Aorta (tissue), 5 donors: Measurements from ENCODE around the gene NAALADL2. TPM values are rescaled to one million over a fixed set of nuclear protein-coding genes. Genes with fewer than 3 reads are reported as not detected.

Experiments
- ATAC-seq: fragments of 200-7000 bp; cut with Tn5 transposase; one replicate; pipeline ENCODE4 v1.9.1; 2022; ENCODE audit warnings: moderate library complexity; ENCODE audit not compliant: low FRiP score
- DNase-seq, 2 donors: peaks; one replicate each; pipeline ENCODE4 v3.0.0-alpha.2; 2020
- H3K27ac ChIP-seq, 2 donors: one replicate each; pipeline ENCODE4 v1.5.1; 2013; ENCODE audit warnings: low read length in 2 of 2, mild to moderate bottlenecking in 2 of 2, moderate library complexity in 2 of 2, control low read depth in 1 of 2, inconsistent platforms in 1 of 2, low read depth in 1 of 2
- H3K27me3 ChIP-seq, 2 donors: one replicate each; pipeline ENCODE4 v1.6.1; 2013; ENCODE audit warnings: control low read depth in 1 of 2, low read length in 1 of 2, mild to moderate bottlenecking in 1 of 2, moderate library complexity in 1 of 2; ENCODE audit not compliant: insufficient read depth in 2 of 2, control insufficient read depth in 1 of 2
- H3K36me3 ChIP-seq, 2 donors: one replicate each; pipeline ENCODE4 v1.6.1; 2013; ENCODE audit warnings: control low read depth in 1 of 2, low read length in 1 of 2, mild to moderate bottlenecking in 1 of 2; ENCODE audit not compliant: insufficient read depth in 2 of 2, control insufficient read depth in 1 of 2
- H3K4me1 ChIP-seq, 2 donors: one replicate each; pipeline ENCODE4 v1.6.1; 2013; ENCODE audit warnings: low read length in 2 of 2, control low read depth in 1 of 2, mild to moderate bottlenecking in 1 of 2, moderate library complexity in 1 of 2; ENCODE audit not compliant: insufficient read depth in 2 of 2, control insufficient read depth in 1 of 2
- H3K4me3 ChIP-seq, 2 donors: one replicate each; pipeline ENCODE4 v1.5.1; 2013; ENCODE audit warnings: low read length in 2 of 2, control low read depth in 1 of 2, mild to moderate bottlenecking in 1 of 2
- H3K9me3 ChIP-seq: one replicate; pipeline ENCODE4 v1.6.1; 2013; ENCODE audit warnings: mild to moderate bottlenecking, low read length; ENCODE audit not compliant: control insufficient read depth
- WGBS, 2 donors: extraction: QIAGEN DNeasy Blood & Tissue Kit; methylation state at CpG; one replicate each; pipeline ENCODE4 v1.1.7; 2013; 5-methylcytosine and 5-hydroxymethylcytosine counted together
- intact Hi-C, 2 donors: fragments of 100-400 bp; cut with DNase I; formaldehyde crosslinking; loops; one replicate each; pipeline versions ENCODE4 v1.14.2 to v1.15.0; 2022
- polyA plus RNA-seq, 2 donors: library from polyadenylated mRNA; stranded (reverse); fragments of 200-250 nt; gene quantifications; one replicate each; pipeline ENCODE4 v1.2.3, GENCODE V29; 2013
- total RNA-seq, 2 donors: library from RNA; stranded (reverse); fragmentation: NEBNext Ultra II Directional; extraction: Animal tissue kit (Norgen Biotek cat#: 25700); gene quantifications; one replicate each; pipeline ENCODE4 v1.2.1, GENCODE V29; 2021
- donor health status: healthy with polysubstance abuse.
- donor health status: Bipolar disorder and iron deficiency.
- donor health status: DM: no; HTN: no; CAD: no.
- donor health status: DM: no; HTN: no; CAD: no.
- donor health status: DM: yes; HTN: yes; CAD: no.

The NAALADL2 gene
- total and polyA plus RNA-seq, 4 donors: 4.3 to 29.8 (median 11.9) TPM

GRCh38 chr3:175047786-175048185, 188.7 kb downstream of the NAALADL2 start:
- intact Hi-C loops: no loop called here
- no peak for ATAC-seq
- Histone ChIP-seq H3K27me3 (no peaks in the 10 kb centered on the region), H3K27ac (no peak overlapping the region), H3K36me3 (peaks cover 0 to 2% of the 10 kb centered on the region in 2 donors), H3K4me1 (no peaks in the 10 kb centered on the region), H3K4me3 (no peak overlapping the region), H3K9me3 (peaks cover 1% of the 10 kb centered on the region)
- WGBS, 2 donors: 98% methylated on average over 1 of the region's 1 CpG
- DNase-seq: no peak

GRCh38 chr3:175057401-175057800, 198.3 kb downstream of the NAALADL2 start:
- no peaks in the 10 kb centered on the region for H3K27me3 ChIP-seq
- peaks cover 0 to 2% of the 10 kb centered on the region in 2 donors for H3K36me3 ChIP-seq
- no peak overlapping the region for H3K4me3 ChIP-seq
- H3K27ac ChIP-seq: no peak overlapping the region
- intact Hi-C loops: no loop called here
- ATAC-seq (no peak), DNase-seq (no peak)
- H3K4me1 ChIP-seq: no peaks in the 10 kb centered on the region
- WGBS, 2 donors: 81 to 88% methylated on average over 3 of the region's 3 CpGs
- no peaks in the 10 kb centered on the region for H3K9me3 ChIP-seq

- Histone ChIP-seq H3K27ac (no peak overlapping the region), H3K27me3 (no peaks in the 10 kb centered on the region), H3K9me3 (no peaks in the 10 kb centered on the region), H3K36me3 (no peaks in the 10 kb centered on the region), H3K4me3 (no peak overlapping the region), H3K4me1 (no peaks in the 10 kb centered on the region)
- intact Hi-C loops: no loop called here
- WGBS, 2 donors: 82 to 85% methylated on average over 4 of the region's 4 CpGs
- ATAC-seq (no peak), DNase-seq (no peak)
Observed at GRCh38 chr3:175059788-175060187, 200.7 kb downstream of the NAALADL2 start.

- Histone ChIP-seq H3K27me3 (no peaks in the 10 kb centered on the region), H3K9me3 (no peaks in the 10 kb centered on the region), H3K36me3 (no peaks in the 10 kb centered on the region), H3K27ac (no peak overlapping the region), H3K4me3 (no peak overlapping the region), H3K4me1 (no peaks in the 10 kb centered on the region)
- WGBS, 2 donors: 69 to 78% methylated on average over 2 of the region's 2 CpGs
- ATAC-seq (no peak), DNase-seq (no peak)
- intact Hi-C loops: no loop called here
Observed at GRCh38 chr3:175065497-175065896, 206.4 kb downstream of the NAALADL2 start.

- Histone ChIP-seq H3K27ac (no peak overlapping the region), H3K27me3 (no peaks in the 10 kb centered on the region), H3K4me1 (no peaks in the 10 kb centered on the region), H3K9me3 (no peaks in the 10 kb centered on the region), H3K4me3 (no peak overlapping the region), H3K36me3 (no peaks in the 10 kb centered on the region)
- ATAC-seq: no peak
- 76 to 79% methylated on average over 4 of the region's 4 CpGs for WGBS, 2 donors
- no peak for DNase-seq
- intact Hi-C loops: no loop called here
Observed at GRCh38 chr3:175066617-175067415, 207.7 kb downstream of the NAALADL2 start.

GRCh38 chr3:175068587-175068986, 209.5 kb downstream of the NAALADL2 start:
- 84 to 89% methylated on average over 3 of the region's 3 CpGs for WGBS, 2 donors
- no peak for ATAC-seq
- H3K27ac ChIP-seq: no peak overlapping the region

GRCh38 chr3:175070946-175071345, 211.8 kb downstream of the NAALADL2 start:
- Histone ChIP-seq H3K9me3 (no peaks in the 10 kb centered on the region), H3K36me3 (no peaks in the 10 kb centered on the region), H3K27me3 (no peaks in the 10 kb centered on the region), H3K27ac (no peak overlapping the region), H3K4me1 (no peaks in the 10 kb centered on the region), H3K4me3 (no peak overlapping the region)
- WGBS, 2 donors: 49 to 57% methylated on average over 3 of the region's 3 CpGs
- intact Hi-C loops: no loop called here
- DNase-seq (no peak), ATAC-seq (no peak)

More at GRCh38 chr3:175068587-175068986, 209.5 kb downstream of the NAALADL2 start:
- no peak for DNase-seq
- intact Hi-C loops: no loop called here
- Histone ChIP-seq H3K4me3 (no peak overlapping the region), H3K36me3 (no peaks in the 10 kb centered on the region), H3K4me1 (no peaks in the 10 kb centered on the region), H3K27me3 (no peaks in the 10 kb centered on the region), H3K9me3 (no peaks in the 10 kb centered on the region)

- no peaks in the 10 kb centered on the region for H3K4me1 ChIP-seq
- WGBS, 2 donors: 55 to 59% methylated on average over 6 of the region's 6 CpGs
- H3K27me3 ChIP-seq: no peaks in the 10 kb centered on the region
- ATAC-seq (no peak), DNase-seq (no peak)
- no peaks in the 10 kb centered on the region for H3K36me3 ChIP-seq
- H3K27ac ChIP-seq: no peak overlapping the region
- H3K4me3 ChIP-seq: no peak overlapping the region
- intact Hi-C loops: no loop called here
- H3K9me3 ChIP-seq: no peaks in the 10 kb centered on the region
Observed at GRCh38 chr3:175073219-175073905, 214.2 kb downstream of the NAALADL2 start.

GRCh38 chr3:175075269-175075668, 216.1 kb downstream of the NAALADL2 start:
- Histone ChIP-seq H3K4me1 (no peaks in the 10 kb centered on the region), H3K36me3 (no peaks in the 10 kb centered on the region), H3K27ac (no peak overlapping the region)

More at GRCh38 chr3:175075269-175075668, 216.1 kb downstream of the NAALADL2 start:
- DNase-seq: no peak
- H3K4me3 ChIP-seq: no peak overlapping the region
- H3K9me3 ChIP-seq: no peaks in the 10 kb centered on the region
- intact Hi-C loops: no loop called here
- ATAC-seq: no peak
- no peaks in the 10 kb centered on the region for H3K27me3 ChIP-seq
